Epidermal melanocyte (primary cell): ENCODE results near the gene BARX2.

Source experiments
- DNase-seq: peaks from one replicate; pipeline ENCODE4 v3.0.0; 2011; ENCODE audit warnings: low spot score; ENCODE audit not compliant: insufficient read length

Gene BARX2

GRCh38 chr11:129373489-129373953, 2.1 kb upstream of the BARX2 start:
- DNase-seq, result no peak

- DNase-seq, result no peak
These were observed 1.3 kb upstream of the BARX2 start for GRCh38 chr11:129374081-129374992.

GRCh38 chr11:129374993-129375750, 476 bp upstream of the BARX2 start:
- DNase-seq, result no peak

- DNase-seq, result no peak
These were observed 1.2 kb downstream of the BARX2 start for GRCh38 chr11:129376658-129377341.

- DNase-seq, result no peak
These were observed 2.1 kb downstream of the BARX2 start for GRCh38 chr11:129377739-129378138.

DNA sequence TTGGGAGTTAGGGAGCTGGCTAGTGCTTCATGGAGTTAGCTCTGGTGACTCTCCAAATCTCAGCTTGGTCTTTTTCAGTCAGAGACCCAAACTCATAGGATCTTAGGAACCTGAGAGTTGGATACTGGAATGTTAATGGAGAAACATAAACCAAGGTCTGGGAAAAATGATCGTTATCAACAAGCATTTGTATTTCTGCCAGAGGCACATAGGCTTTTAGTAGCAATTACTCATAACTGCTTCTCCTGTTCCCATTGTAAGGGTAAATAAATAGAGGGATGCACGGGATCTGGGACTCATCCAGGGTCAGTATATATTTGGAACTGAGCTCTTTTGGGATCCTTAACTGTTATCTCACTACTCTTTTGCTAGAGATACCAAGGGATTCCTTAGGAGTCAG, 4.8 kb downstream of the BARX2 start:
- no peak for DNase-seq

DNA sequence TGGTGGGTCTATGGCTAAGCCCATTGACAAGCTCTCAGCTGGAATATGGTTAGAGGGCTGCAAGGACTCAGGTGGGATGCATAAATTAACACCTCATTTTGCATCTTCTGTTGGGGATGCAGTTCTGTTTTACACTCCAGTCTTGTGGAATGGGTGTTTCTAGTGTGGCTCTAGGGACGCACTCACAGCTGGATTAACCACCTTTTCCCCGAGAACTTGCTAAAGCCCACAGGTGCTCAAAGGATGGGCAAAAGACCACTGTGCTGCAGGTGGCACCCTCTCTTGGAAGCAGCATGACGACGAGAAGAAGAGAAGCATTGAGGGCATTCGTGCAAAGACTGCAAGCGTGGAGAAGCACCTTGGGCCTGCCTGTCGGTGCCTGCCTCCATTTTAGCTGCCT, 6.9 kb downstream of the BARX2 start:
- DNase-seq, result no peak

- DNase-seq, result no peak
These were observed 7.4 kb downstream of the BARX2 start for GRCh38 chr11:129383060-129383459.

GRCh38 chr11:129383502-129383901, 7.9 kb downstream of the BARX2 start:
- DNase-seq, result no peak

- no peak for DNase-seq
These were observed 8.8 kb downstream of the BARX2 start for GRCh38 chr11:129384415-129384814.

DNA sequence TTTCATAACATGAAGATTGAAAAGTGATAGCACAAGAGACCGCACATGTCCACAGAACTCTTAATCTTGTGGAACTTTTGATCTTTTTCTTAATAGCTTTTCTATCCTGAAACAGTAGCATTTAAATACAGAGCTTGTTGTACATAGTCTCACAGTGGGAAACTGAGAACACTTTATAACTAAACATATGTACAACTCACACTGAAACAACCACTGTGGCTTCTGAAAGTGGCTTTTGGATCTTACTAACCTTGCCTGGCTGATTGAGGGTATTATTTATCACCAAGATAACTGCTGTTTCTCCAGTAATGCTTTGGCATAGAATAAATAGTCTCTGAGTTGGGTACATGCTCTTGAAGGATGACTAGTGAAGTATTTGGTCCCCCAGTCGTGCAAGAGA, 10.2 kb downstream of the BARX2 start:
- no peak for DNase-seq

DNA sequence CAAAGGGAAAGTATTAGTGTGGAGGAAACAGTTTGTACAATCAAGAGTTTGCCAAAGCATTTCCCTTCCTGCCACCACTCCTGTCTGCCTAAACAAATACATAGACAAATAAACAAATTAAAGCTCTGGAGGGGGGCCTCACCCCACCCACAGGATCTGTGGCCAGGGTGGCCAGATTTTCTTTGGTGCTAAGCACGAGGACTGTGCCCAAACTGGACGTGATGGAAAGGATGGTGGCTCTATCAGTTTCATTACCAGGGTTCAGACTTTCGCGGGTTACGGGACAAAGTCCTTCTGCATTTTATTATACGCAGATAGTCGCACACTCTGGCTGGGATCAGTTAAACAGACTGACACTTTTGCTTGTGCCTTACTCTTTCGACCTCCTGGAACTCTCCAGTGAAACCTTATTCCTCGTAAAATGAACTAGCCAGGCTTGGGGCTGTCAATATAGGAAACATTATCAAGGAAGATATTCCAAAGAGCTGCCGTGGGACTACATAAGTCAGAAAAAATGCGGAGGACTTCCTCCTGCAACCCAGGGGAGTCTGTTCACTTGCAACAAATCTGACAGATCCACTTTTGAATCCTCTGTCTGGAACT, 11.2 kb downstream of the BARX2 start:
- no peak for DNase-seq

DNA sequence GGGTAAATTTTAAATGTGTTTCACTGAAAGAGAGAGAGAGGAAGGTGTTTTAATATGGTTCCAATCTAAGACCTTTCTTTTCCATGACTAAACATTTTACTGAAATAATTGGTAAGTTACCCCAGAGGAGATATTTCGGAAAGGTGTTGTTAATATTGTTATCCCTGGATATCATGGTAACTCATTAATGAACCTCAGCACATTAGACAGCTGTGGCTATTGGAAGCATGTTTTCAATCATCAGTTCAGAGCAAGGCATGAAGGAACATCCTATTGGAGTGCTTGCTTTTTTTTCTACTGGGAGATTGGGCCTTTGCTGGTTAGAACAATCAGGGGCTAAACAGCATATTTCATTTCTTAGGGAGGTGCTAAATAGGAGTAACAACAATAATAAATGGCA, 11.8 kb downstream of the BARX2 start:
- DNase-seq, result no peak

DNA sequence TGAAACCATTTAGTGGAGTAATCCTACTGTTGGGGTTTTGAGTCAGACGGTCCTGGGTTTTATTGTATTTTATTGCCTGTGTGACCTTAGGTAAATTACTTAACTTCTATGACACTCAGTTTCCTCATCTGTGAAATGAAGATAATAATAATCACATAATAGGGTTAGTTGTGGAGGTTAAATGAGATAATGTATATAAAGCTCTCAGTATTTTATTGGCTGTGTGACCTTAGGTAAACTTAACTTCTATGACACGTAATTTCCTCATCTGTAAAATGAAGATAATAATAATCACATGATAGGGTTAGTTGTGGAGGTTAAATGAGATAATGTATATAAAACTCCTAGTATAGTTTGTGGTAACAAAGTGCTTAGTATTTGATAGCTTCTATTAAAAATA, 13.2 kb downstream of the BARX2 start:
- no peak for DNase-seq

DNA sequence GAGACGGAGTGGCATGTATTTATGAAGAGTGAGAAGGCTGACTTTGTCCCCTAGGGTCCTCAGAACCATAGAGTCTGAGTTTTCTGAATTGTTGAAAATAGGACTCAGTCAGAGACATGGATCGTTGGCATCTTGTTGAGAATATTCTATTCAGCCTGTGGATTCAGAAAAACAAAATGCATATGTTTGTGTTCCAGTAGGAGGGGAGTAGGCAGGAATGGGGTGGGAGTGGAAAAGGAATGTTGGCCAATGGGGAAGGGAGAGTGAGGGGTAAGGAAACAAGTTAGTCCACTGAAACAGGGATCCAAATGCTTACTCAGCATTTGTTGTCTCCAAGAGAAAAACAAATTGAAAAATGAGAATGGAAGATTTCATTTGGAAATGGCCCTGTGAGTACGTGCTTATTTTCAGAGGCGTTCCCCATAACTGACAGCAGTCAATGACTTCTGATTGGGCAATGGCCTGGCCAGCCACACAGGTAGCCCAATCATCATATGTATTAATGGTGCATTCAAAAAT, 14.7 kb downstream of the BARX2 start:
- no peak for DNase-seq

GRCh38 chr11:129391360-129391759, 15.7 kb downstream of the BARX2 start:
- no peak for DNase-seq

DNA sequence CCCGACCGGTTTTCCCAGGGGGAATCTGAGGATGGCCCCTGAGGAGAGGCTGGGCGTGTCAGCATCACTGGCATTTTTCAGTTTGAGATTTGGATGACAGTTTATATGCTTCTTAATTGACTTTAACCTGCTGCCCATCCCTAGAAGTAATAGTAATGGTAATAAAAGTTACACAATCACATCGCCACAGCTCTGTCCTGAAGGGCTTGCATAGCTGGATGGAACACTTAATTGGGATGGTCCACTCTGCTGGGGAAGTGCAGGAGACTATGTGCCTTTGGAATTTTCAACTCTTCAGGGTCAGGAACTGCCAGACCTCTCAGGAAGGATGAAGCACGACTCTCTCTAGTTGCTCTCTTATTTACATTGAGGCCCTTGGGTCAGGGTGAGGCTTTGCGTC, 16.2 kb downstream of the BARX2 start:
- DNase-seq, result no peak

DNA sequence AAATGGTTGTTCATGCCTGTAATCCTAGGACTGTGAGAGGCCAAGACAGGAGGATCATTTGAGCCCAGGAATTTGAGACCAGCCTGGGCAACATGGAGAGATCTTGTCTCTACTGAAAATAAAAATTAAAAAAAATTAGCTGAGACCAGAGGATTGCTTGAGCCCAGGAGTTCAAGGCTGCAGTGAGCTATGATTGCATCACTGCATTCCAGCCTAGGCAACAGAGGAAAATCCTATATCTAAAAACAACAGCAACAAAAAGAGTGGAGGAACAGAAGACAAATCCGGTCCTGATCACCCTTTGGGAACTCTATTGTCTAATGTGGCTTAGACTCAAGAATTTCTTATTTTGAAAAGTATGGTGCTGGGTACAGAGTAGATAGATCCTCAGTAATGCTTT, 17.3 kb downstream of the BARX2 start:
- DNase-seq, result no peak

DNA sequence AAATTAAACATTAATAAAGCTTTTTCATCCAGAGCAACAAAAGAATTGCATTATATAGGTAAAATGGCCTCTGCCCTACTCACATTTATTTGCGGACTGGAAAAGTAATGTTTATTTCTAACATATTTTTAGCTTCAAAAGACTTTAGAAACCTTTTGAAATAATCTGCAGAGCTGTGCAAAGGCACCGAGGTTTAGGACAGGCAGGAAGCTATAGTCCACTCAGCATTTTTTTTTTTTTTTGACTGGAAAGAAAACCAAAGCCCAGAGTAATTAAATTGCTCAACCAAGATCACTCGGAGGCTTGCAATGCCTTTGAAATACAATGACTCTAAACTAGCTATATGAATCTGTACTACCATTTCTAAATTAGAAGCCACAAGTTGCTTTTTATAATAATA, 19.1 kb downstream of the BARX2 start:
- no peak for DNase-seq

GRCh38 chr11:129395432-129395831, 19.8 kb downstream of the BARX2 start:
- no peak for DNase-seq

- DNase-seq, result no peak
These were observed 20.2 kb downstream of the BARX2 start for GRCh38 chr11:129395883-129396282.
